ENCODE measurements around the gene UQCC2. TPM values are rescaled to one million over a fixed set of nuclear protein-coding genes. Genes with fewer than 3 reads are reported as not detected.

Gene UQCC2
- total and polyA plus RNA-seq, 4 donors, result 6.8 to 75.9 (median 22.4) TPM

DNA sequence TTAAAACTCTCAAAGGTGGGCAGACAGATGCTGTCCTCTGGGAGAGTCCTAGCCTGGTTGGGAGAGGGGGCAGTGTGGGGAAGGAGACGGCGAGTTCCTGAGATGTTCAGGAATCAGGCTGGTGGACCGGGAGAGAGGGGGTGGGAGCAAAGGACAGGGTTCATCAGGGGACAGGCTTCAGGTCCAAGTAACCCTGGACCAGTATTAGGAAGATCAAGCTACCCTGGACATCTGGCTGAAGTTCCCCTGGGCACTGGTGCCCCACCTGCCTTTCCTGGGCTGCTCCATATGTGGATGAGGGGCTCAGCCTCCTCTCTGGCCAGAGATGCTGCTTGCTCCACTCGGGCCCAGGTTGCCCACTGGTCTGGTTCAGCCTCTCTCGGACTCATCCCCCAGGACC is 36.3 kb upstream of the UQCC2 start (continued):
- TF ChIP-seq, protein P1, sequence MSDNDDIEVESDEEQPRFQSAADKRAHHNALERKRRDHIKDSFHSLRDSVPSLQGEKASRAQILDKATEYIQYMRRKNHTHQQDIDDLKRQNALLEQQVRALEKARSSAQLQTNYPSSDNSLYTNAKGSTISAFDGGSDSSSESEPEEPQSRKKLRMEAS (IDR thresholded peaks at IDR 0.05), result no peak
- no peak for TF ChIP-seq RAD21 (IDR thresholded peaks at IDR 0.05)
- no peak for TF ChIP-seq YY1 (IDR thresholded peaks at IDR 0.05)

DNA sequence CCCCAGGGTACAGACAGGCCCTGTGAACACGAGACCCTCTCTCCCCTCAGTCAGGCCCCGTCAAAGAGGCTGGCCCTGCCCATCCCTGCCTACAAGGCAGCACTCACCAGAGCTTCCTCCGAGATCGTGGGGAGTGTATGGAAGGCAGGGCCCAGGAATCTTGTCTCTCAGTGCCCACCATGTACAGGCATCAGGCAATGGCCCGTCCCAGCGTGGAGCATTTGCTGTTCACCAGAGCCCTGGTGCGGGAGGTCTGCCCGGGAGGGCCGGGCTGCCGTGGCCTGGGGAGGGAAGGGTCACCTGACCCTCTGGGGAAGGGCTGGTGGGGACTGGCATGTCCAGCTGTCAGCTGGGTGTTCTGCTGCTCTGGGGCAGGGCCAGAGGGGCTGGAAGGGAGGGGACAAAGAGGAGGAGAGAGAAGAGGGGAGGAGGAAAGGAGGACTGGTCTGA is 35.2 kb upstream of the UQCC2 start, which contains the start of gene IP6K3:
Gene IP6K3, minus strand, starts transcription at position 255 of the 450 bp plus-strand sequence. CDS start 11,429 bp downstream, outside the sequence.
- DNase-seq (ENCODE audit: low spot score), result peak; percentile 53
- peak within 1 kb of the TSS; percentile 73 to 76 for H3K27ac ChIP-seq (ENCODE audit: low read depth in 1 of 2, low read length in 2 of 2)

More for the DNA sequence above, 35.2 kb upstream of the UQCC2 start, which contains the start of gene IP6K3:
- H3K9ac ChIP-seq (ENCODE audit: low read depth in 1 of 2, low read length in 2 of 2), result peak within 1 kb of the TSS; percentile 18 to 37
- peak within 1 kb of the TSS; percentile 5 to 42 (median 25) for H3K4me3 ChIP-seq (ENCODE audit: low read depth in 1 of 3, low read length in 3 of 3)
- no peaks in the 10 kb centered on the region for H3K27me3 ChIP-seq (ENCODE audit: control insufficient read depth in 4 of 4, insufficient read depth in 4 of 4, low read length in 3 of 4)
- WGBS, result 64% methylated on average over 10 of the region's 10 CpGs
- H3K36me3 ChIP-seq (ENCODE audit: control insufficient read depth in 4 of 4, insufficient read depth in 3 of 4, low read depth in 1 of 4, low read length in 3 of 4), result no peaks in the 10 kb centered on the region
- TF ChIP-seq, protein P1 (IDR thresholded peaks at IDR 0.05), result no peak
- TF ChIP-seq YY1 (IDR thresholded peaks at IDR 0.05), result no peak
- no peak for TF ChIP-seq RXRA (IDR thresholded peaks at IDR 0.05)
- no peak for TF ChIP-seq SP1 (IDR thresholded peaks at IDR 0.05)
- no peak for TF ChIP-seq RAD21 (IDR thresholded peaks at IDR 0.05)
- TF ChIP-seq HNF4G (IDR thresholded peaks at IDR 0.05), result no peak
- no peak for TF ChIP-seq NR2F2 (IDR thresholded peaks at IDR 0.05)
- TF ChIP-seq, protein P2, sequence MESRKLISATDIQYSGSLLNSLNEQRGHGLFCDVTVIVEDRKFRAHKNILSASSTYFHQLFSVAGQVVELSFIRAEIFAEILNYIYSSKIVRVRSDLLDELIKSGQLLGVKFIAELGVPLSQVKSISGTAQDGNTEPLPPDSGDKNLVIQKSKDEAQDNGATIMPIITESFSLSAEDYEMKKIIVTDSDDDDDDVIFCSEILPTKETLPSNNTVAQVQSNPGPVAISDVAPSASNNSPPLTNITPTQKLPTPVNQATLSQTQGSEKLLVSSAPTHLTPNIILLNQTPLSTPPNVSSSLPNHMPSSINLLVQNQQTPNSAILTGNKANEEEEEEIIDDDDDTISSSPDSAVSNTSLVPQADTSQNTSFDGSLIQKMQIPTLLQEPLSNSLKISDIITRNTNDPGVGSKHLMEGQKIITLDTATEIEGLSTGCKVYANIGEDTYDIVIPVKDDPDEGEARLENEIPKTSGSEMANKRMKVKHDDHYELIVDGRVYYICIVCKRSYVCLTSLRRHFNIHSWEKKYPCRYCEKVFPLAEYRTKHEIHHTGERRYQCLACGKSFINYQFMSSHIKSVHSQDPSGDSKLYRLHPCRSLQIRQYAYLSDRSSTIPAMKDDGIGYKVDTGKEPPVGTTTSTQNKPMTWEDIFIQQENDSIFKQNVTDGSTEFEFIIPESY (IDR thresholded peaks at IDR 0.05), result no peak
- TF ChIP-seq FOXA1 (IDR thresholded peaks at IDR 0.05), result no peak
- no peak for TF ChIP-seq EGR1 (IDR thresholded peaks at IDR 0.05; ENCODE audit: low read depth in 2 of 2)
- TF ChIP-seq FOXA2 (IDR thresholded peaks at IDR 0.05), result no peak
- no peak for TF ChIP-seq HNF4A (conservative IDR thresholded peaks at IDR 0.05)
- TF ChIP-seq, protein P3, sequence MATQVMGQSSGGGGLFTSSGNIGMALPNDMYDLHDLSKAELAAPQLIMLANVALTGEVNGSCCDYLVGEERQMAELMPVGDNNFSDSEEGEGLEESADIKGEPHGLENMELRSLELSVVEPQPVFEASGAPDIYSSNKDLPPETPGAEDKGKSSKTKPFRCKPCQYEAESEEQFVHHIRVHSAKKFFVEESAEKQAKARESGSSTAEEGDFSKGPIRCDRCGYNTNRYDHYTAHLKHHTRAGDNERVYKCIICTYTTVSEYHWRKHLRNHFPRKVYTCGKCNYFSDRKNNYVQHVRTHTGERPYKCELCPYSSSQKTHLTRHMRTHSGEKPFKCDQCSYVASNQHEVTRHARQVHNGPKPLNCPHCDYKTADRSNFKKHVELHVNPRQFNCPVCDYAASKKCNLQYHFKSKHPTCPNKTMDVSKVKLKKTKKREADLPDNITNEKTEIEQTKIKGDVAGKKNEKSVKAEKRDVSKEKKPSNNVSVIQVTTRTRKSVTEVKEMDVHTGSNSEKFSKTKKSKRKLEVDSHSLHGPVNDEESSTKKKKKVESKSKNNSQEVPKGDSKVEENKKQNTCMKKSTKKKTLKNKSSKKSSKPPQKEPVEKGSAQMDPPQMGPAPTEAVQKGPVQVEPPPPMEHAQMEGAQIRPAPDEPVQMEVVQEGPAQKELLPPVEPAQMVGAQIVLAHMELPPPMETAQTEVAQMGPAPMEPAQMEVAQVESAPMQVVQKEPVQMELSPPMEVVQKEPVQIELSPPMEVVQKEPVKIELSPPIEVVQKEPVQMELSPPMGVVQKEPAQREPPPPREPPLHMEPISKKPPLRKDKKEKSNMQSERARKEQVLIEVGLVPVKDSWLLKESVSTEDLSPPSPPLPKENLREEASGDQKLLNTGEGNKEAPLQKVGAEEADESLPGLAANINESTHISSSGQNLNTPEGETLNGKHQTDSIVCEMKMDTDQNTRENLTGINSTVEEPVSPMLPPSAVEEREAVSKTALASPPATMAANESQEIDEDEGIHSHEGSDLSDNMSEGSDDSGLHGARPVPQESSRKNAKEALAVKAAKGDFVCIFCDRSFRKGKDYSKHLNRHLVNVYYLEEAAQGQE (IDR thresholded peaks at IDR 0.05), result no peak
- no peak for TF ChIP-seq TAF1 (conservative IDR thresholded peaks at IDR 0.05)
- no peak for TF ChIP-seq JUND (IDR thresholded peaks at IDR 0.05)
- no peak for TF ChIP-seq GABPA (IDR thresholded peaks at IDR 0.05 in 1 of 2, conservative IDR thresholded peaks at IDR 0.05 in 1 of 2)
- TF ChIP-seq, protein P4, sequence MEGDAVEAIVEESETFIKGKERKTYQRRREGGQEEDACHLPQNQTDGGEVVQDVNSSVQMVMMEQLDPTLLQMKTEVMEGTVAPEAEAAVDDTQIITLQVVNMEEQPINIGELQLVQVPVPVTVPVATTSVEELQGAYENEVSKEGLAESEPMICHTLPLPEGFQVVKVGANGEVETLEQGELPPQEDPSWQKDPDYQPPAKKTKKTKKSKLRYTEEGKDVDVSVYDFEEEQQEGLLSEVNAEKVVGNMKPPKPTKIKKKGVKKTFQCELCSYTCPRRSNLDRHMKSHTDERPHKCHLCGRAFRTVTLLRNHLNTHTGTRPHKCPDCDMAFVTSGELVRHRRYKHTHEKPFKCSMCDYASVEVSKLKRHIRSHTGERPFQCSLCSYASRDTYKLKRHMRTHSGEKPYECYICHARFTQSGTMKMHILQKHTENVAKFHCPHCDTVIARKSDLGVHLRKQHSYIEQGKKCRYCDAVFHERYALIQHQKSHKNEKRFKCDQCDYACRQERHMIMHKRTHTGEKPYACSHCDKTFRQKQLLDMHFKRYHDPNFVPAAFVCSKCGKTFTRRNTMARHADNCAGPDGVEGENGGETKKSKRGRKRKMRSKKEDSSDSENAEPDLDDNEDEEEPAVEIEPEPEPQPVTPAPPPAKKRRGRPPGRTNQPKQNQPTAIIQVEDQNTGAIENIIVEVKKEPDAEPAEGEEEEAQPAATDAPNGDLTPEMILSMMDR (IDR thresholded peaks at IDR 0.05; ENCODE audit: low read depth, low read length, missing input control), result no peak
- H3K9me3 ChIP-seq (ENCODE audit: control insufficient read depth in 4 of 4, low read length in 3 of 4), result no peaks in the 10 kb centered on the region
- H3K4me1 ChIP-seq (ENCODE audit: control insufficient read depth in 4 of 4, insufficient read depth in 4 of 4, low read length in 3 of 4), result peaks cover 2 to 52% (median 36%) of the 10 kb centered on the region in 4 donors

All from liver (tissue), 9 donors.